DMS 273 (cell line): ENCODE data around the gene SIN3B.
"Not testable (repeated sequence)": the region's sequence is repeated elsewhere in the genome, so short reads cannot be mapped to it uniquely, and the experiment has no call there.

ENCODE experiments used
- DNase-seq: peaks from one replicate; lab custom pipeline; 2025; ENCODE audit not compliant: unreplicated experiment; lab: John Stamatoyannopoulos, UW

The SIN3B gene

DNA sequence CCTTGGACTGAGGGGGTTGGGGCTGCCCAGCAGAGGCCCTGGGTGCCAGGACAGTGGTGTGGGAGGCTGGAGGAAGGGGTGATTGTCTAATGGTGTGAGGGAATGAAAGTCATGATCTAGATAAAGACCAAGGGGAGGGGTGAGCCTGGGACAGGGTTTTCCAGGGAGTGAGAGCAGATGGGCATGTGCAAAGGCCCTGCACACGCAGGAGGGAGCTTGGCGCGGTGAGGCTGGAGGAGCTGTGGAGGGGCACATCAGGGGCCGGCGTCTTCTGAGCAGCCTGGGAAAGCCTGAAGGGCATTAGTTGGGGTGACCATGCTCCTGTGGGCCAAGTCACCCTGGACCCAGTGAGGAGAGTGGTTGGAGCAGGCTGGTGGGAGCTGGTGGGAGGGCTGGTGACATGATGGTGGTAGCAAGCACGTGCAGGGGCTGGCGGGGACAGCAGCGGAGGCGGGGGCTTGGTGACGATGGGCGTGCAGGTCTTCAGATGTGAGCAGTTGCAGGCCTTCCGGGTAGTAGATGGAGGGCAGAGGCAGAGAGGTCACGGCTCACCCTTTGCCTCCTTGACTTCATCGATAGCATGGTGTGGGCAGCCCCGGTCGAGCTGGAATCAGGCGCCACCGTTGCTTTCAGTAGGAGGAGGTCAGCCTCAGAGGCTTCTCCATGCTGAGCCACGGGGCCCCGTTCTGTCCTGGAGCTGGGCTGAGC is 39.4 kb downstream of the SIN3B start:
- no peak for DNase-seq

DNA sequence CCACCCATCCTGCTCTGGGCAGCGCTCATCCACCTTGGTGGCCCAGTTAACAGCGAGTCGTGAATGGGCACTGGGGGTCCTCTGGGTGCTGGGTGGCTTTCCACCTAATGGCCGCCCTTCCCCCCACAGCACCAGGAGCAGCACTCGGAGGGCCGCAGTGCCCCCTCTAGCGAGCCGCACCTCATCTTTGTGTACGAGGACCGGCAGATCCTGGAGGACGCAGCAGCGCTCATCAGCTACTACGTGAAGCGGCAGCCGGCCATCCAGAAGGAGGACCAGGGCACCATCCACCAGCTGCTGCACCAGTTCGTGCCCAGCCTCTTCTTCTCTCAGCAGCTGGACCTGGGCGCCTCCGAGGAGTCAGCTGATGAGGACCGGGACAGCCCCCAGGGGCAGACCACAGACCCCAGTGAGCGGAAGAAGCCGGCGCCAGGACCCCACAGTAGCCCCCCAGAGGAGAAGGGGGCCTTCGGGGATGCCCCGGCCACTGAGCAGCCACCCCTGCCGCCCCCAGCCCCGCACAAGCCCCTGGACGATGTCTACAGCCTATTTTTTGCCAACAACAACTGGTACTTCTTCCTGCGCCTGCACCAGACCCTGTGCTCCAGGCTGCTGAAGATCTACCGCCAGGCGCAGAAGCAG is 40.3 kb downstream of the SIN3B start:
- no peak for DNase-seq

DNA sequence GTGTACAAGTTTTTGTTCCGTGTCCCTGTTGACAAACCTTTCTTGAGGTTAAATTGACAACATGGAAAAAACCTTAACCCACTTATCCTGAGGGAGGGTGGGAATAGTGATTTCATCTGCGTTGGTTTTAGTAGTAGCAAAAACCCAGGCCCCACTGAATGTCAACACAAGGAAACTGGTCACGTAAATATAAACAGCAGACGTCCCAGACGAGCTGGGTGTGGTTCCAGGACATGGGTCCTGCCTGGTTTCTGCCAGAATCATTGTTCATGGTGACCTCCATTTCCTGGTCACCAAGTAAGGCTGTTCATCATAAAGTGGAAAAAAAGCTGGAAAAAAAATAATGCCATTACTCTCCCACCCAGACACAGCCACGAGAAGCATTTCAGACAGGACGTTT is 42.7 kb downstream of the SIN3B start:
- no peak for DNase-seq

DNA sequence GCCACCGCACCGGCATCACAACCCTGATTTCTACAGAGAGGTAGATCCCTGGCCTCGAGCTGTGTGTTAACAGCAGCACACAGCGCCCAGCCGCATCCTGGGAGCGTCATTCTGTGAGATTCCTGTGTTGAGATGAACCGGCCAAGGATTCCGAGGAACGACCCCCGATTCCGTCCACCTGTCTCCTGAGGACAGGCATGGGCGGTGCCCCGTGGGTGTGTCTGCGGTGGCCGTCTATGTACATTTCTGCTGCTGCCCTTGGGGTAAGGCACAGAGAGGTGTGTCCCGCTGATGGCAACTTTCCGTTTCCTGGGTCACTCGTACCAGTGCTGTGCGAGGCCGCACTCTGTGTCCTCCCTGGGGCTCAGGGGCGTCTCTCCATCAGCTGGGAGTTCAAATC is 43.5 kb downstream of the SIN3B start:
- DNase-seq, result no peak

DNA sequence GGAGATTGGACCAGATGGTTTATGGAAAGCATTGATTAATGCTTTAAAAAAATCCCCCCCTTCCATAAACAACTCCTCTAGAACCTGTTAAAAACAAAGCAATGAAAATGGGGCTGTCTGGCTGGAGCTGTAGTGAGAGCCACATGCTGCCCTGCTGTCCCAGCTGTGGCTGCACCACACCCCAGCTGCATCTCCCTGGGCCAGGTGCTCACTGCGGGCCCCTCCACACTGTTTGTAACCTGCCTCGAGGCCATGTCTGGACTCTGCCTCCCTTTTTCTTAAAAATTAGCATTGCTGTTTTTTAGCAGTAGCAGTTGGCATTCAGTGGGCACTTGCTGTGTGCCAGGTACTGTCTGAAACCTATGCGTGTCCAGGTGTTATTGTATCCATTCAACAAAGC is 44.4 kb downstream of the SIN3B start:
- no peak for DNase-seq

DNA sequence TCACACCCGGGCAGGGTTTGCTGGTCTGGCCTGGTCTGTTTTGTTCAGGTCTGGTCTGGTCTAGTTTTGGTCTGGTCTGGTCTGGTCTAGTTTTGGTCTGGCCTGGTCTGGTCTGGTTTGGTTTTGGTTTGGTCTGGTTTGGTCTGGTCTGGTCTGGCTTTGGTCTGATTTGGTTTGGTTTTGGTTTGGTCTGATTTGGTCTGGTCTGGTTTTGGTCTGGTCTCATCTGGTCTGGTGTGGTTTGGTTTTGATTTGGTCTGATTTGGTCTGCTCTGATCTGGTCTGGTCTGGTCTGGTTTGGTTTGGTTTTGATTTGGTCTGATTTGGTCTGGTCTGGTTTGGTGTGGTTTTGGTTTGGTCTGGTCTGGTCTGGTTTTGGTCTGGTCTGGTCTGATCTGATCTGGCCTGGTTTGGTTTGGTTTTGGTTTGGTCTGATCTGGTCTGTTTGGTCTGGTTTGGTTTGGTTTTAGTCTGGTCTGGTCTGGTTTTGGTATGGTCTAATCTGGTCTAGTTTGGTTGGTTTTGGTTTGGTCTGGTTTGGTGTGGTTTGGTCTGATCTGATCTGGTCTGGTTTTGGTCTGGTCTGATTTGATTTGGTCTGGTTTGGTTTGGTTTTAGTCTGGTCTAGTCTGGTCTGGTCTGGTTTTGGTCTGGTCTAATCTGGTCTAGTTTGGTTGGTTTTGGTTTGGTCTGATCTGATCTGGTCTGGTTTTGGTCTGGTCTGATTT is 45.2 kb downstream of the SIN3B start:
- DNase-seq, result no peak

DNA sequence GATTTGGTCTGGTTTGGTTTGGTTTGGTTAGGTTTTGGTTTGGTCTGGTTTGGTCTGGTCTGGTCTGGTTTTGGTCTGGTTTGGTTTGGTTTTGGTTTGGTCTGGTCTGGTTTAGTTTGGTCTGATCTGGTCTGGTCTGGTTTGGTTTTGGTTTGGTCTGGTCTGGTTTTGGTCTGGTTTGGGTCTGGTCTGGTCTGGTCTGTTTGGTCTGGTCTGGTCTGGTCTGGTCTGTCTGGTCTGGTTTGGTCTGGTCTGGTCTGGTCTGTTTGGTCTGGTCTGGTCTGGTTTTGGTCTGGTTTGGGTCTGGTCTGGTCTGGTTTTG is 45.7 kb downstream of the SIN3B start:
- DNase-seq, result not testable (repeated sequence)

DNA sequence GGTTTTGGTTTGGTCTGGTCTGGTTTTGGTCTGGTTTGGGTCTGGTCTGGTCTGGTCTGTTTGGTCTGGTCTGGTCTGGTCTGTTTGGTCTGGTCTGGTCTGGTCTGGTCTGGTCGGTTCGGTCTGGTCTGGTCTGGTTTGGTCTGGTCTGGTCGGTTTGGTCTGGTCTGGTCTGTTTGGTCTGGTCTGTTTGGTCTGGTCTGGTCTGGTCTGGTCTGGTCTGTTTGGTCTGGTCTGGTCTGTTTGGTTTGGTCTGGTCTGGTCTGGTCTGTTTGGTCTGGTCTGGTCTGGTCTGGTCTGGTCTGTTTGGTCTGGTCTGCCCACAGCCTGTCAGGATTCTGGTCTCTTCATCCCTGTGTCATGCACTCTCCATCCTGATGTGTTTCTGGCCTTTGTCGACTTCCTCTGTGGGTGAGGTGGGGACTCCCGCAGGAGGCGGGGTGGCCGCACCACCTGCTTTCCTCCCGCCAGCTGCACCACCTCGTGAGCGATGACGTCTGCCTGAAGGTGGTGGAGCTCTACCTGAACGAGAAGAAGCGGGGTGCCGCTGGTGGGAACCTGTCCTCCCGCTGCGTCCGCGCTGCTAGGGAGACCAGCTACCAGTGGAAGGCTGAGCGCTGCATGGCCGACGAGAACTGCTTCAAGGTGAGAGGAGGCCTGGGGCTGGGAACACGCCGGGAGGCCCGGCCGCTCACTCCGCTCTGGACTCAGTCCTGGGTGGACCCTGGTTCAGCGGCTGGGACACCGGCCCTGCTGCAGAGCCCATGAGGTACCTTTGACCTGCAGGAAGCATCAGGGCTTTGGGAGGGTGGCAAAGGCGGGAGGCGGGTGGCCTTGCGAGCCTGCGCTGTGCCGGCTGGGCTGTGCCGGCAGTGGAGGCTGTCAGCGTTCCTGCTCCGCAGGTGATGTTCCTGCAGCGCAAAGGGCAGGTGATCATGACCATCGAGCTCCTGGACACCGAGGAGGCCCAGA is 46.7 kb downstream of the SIN3B start:
- no peak for DNase-seq

DNA sequence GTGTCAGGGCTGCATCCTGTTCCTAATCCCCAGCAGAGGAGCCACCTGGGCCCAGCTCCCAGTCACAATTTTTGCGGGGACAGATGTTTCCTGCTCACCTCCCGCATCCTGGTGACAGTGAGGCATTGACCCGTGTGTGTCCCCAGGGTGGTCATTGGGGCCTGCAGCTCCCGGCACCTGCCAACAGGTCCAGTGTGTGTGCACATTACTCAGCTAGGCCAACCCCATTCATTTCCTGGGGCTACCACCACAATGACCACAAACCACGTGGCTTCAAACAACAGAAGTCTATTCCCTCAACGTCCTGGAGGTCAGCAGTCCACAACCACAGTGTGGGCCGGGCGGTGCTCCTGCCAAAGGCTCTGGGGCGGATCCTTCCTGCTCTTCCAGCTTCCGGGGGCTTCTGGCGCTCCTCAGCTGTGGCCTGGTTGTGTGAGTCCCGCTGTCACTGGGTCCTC is 47.7 kb downstream of the SIN3B start:
- DNase-seq, result no peak

DNA sequence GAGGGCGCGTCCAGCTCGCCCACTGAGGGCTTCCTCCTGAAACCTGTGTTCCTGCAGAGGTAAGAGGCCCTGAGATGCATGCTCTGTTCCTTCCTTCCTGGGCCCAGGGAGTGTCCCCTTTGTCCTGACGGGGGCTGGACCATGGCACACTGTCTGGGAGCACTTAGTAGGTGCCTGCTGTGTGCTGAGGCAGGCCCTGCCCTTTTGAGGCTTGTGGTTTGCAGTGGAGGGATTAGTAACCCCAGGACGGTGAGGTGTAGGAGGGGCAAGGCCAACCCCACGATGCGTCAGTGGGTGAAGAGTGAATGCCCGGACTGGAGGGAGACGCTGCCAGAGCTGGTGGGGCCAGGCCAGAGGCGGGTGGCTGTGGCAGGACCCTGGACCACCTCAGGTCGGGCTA is 48.4 kb downstream of the SIN3B start:
- no peak for DNase-seq

DNA sequence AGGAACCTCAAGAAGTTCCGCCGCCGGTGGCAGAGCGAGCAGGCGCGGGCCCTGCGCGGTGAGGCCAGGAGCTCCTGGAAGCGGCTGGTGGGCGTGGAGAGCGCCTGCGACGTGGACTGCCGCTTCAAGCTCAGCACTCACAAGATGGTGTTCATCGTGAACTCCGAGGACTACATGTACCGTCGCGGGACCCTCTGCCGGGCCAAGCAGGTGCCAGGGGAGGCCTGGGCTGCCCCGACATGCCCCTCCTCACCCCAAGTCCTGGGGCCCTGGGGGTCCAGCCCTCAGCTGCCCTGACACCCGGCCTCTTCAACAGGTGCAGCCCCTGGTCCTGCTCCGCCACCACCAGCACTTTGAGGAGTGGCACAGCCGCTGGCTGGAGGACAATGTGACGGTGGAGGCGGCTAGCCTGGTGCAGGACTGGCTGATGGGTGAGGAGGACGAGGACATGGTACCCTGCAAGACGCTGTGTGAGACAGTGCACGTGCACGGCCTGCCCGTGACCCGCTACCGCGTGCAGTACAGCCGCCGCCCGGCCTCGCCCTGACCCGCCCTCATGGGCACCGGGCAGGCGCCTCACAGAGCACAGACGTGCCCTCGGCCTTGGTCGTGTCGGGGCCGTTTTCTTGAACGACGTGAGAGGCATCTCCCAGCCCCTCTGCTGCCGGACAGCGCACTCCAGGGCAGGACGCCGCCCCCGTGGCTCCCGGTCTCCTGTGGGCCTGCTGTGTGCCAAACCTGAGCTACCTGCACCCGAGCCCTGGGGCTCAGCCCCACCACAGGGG is 49.2 kb downstream of the SIN3B start:
- no peak for DNase-seq

DNA sequence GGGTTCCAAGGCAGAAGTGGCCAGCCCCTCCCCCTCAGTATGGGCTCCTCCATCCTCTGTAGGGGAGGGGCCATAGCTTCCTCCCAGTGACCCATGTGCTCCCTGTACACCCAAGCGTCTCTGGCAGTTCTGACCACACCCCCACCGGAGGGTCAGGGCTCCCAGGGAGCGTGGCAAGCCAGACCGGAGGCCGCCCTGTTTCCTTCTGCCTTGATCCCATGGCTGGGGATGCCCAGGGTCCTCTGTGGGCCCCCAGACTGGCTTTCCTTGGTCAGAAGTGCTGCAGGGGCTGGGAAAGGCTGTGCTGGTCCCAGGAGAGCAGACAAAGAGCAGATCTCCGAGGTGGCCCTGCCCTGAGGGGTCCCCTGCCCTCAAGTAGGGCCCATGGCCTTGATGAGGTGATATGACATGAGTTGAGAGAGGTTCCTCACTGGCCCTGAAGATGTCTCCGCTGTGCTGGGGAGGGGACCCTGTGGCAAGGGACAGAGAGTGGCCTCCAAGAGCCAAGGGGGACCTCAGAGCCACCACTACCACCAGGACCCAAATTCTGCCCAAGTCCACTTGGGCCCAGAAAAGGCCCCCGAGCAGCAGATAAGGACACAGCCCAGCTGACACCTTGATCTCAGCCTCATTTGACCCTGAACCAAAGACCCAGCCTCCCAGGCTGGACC is 51.8 kb downstream of the SIN3B start:
- DNase-seq, result no peak

DNA sequence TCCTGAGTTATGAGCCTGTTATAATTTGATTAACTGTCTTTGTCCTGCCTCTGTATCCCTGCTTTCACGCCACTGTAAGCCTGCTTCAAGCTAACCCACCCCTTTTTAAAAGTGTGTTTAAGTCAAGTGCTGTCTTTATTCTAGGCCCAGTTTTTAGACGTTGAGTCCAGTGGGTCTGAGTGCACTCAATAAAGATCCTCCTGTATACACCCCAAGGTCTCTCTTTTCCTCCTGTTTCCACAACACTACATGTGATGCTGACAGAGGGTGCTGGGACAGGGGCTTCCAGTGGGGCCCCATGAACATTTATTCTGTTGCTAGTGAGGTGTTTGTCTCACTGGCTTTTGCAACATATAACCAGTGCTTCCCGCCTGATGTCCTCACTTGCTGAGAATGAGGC is 52.9 kb downstream of the SIN3B start:
- DNase-seq, result peak; percentile 16

DNA sequence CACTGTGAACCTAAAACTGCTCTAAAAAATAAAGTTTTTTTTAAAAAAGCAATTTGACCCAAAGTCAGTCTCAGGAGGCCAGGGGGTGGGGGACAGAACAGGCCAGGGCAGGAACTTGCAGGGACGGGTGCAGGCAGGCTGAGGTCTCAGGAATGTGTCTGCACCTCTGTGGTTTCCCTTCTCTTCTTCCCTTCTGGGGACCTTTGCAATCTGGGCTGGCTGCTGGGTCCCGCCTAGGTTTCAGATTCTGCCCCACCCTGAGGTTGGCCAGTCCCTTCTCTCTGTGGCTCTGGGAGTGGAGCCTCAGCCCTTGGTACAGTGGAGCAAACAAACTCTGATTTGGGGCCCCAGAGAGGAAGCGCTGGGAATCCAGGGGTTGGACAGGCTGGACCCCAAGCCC is 54.3 kb downstream of the SIN3B start:
- no peak for DNase-seq

DNA sequence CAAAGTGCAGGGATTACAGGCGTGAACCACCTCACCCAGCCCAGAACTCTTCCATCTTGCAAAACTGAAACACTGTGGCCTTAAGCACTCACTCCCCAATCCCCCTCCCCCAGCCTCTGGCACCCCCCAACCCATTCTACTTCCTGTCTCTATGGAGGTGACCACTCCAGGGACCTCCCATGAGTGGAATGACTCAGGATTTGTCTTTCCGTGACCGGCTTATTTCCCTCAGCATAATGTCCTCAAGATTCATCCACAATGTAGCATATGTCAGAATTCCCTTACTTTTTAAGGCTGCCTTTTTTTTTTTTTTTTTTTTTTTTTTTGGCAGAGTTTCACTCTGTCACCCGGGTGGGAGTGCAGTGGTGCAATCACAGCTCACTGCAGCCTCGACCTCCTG is 56.0 kb downstream of the SIN3B start:
- no peak for DNase-seq

DNA sequence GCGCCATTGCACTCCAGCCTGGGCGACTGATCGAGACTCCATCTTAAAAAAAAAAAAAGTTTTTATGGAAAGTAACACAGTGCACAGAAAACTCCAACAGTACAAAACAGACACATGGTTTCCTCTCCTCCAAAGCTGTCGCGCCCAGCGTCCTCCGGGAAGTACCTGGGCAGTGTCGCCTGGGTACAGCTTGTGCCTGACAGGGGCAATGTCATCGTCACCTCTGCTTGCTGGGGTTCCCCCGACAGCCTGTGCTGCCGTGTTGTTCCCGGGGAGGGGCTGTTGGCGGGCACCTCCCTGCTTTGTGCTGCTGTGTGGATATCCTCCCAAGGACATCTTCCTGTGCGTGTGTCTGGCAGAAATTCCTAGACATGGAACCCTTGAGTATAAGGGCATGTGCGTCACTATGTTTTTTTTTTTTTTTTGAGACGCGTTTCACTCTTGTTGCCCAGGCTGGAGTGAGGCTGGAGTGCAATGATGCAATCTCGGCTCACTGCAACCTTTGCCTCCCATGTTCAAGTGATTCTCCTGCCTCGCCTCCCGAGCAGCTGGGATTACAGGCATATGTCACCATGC is 57.2 kb downstream of the SIN3B start:
- peak; percentile 15 for DNase-seq

DNA sequence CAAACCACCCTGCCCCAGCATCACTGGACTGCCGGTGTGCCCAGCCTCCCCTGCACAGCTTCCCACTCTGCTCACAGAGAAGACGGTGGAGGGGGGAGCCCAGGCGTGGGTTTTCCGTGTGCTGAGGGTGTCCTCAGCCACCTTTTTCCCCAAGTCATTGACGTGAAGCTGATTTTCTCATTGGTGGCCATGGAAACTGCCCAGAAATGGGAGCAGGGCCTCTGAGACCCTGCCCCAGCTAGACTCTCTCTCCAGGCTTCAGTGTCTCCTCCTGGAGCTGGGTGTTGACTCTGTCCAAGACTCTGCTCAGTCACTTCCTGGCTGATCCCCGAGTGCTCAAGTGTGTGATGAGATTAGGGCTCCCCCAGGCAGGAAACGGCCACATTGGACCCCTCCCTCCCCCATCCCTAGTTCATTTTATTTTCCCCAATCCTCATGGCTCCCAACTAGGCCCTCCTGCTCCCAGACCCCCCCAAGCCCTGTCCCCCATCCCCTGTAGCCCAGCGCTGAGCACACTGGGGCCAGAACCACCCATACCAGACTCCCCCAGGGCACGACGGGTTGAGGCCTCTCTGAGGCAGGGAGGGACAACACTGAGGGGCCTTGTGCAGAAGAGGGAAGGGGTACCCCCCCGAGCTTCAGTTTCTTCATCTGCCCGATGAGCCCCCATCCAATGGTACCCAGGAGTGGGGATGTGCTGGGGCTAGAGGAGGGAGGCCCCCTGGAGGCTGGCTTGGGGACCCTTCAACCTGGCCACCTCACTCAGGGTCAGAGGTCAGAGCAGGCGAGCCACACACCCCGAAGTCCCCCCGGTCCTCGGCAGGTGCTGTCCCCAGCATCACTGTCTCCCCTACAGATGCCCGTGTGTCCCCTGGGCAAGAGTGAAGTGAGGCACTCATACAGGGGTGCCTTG is 58.4 kb downstream of the SIN3B start:
- DNase-seq, result no peak

DNA sequence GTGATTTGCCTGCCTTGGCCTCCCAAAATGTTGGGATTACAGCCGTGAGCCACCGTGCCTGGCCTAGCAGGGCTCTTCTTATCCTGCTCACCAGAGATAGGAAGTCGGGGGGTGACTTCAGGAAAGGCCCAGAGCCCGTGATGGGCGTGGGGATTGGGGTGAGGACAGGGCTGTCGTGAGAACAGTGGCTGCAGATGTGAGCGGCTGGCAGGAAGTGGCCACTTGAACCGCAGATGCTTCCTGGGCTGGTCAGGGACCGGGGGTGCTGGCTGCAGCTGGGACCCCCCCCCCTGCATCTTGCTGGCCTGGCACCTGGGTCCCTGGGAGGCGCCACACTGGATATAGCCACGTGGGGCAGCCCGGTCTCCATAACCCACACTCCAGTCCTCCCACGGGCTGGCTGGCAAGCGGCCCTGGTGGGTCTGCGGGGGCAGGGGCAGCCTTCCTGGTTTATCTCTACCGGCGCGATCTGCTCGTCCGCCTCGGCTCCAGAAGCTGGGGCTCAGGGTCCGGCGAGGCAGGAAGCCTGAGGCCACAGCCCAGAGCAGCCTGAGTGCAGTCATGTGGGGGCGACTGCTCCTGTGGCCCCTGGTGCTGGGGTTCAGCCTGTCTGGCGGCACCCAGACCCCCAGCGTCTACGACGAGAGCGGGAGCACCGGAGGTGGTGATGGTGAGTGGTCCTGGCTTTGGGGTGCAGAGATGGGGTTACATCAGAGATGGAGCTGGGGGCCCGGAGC is 59.6 kb downstream of the SIN3B start, which contains the start of gene F2RL3:
TSS of gene F2RL3 (plus strand) at position 371 of the 737 bp plus-strand sequence. CDS start at position 562, 191 bp downstream.
- no peak for DNase-seq
